ENCODE data around the gene IGFLR1. TPM values are rescaled to one million over a fixed set of nuclear protein-coding genes. Genes with fewer than 3 reads are reported as not detected.

Gene IGFLR1
- total and polyA plus RNA-seq, 4 donors = 7.0 to 59.7 (median 31.2) TPM

GRCh38 chr19:35729763-35730162 lies 12.5 kb downstream of the IGFLR1 start:
- Histone ChIP-seq H3K9ac (ENCODE audit: low read depth in 1 of 2, low read length in 2 of 2) (no peak overlapping the region), H3K36me3 (ENCODE audit: control insufficient read depth in 4 of 4, insufficient read depth in 3 of 4, low read depth in 1 of 4, low read length in 3 of 4) (peaks cover 57 to 95% (median 69%) of the 10 kb centered on the region in 4 donors), H3K9me3 (ENCODE audit: control insufficient read depth in 4 of 4, low read length in 3 of 4) (no peaks in the 10 kb centered on the region), H3K4me3 (ENCODE audit: low read depth in 1 of 3, low read length in 3 of 3) (no peak overlapping the region), H3K27me3 (ENCODE audit: control insufficient read depth in 4 of 4, insufficient read depth in 4 of 4, low read length in 3 of 4) (no peaks in the 10 kb centered on the region), H3K4me1 (ENCODE audit: control insufficient read depth in 4 of 4, insufficient read depth in 4 of 4, low read length in 3 of 4) (no peaks in the 10 kb centered on the region), H3K27ac (ENCODE audit: low read depth in 1 of 2, low read length in 2 of 2) (no peak overlapping the region)
- TF ChIP-seq FOXA2 (IDR thresholded peaks at IDR 0.05) (no peak), HNF4G (IDR thresholded peaks at IDR 0.05) (no peak), YY1 (IDR thresholded peaks at IDR 0.05) (no peak), RXRA (IDR thresholded peaks at IDR 0.05) (no peak), RAD21 (IDR thresholded peaks at IDR 0.05) (no peak), REST (IDR thresholded peaks at IDR 0.05) (no peak), EGR1 (IDR thresholded peaks at IDR 0.05; ENCODE audit: low read depth in 2 of 2) (no peak), JUND (IDR thresholded peaks at IDR 0.05) (no peak), CTCF (IDR thresholded peaks at IDR 0.05; ENCODE audit: low read depth, low read length, missing input control) (no peak), NR2F2 (IDR thresholded peaks at IDR 0.05) (no peak)
- no peak for DNase-seq (ENCODE audit: low spot score)
- 97% methylated on average over 11 of the region's 11 CpGs for WGBS

- Histone ChIP-seq H3K4me1 (ENCODE audit: control insufficient read depth in 4 of 4, insufficient read depth in 4 of 4, low read length in 3 of 4) (no peaks in the 10 kb centered on the region), H3K4me3 (ENCODE audit: low read depth in 1 of 3, low read length in 3 of 3) (no peak overlapping the region)
- 95% methylated on average over 18 of the region's 18 CpGs for WGBS
Measured at GRCh38 chr19:35729021-35729420, 13.2 kb downstream of the IGFLR1 start.

More at GRCh38 chr19:35729021-35729420, 13.2 kb downstream of the IGFLR1 start:
- no peaks in the 10 kb centered on the region for H3K27me3 ChIP-seq (ENCODE audit: control insufficient read depth in 4 of 4, insufficient read depth in 4 of 4, low read length in 3 of 4)
- H3K9me3 ChIP-seq (ENCODE audit: control insufficient read depth in 4 of 4, low read length in 3 of 4) = no peaks in the 10 kb centered on the region
- H3K9ac ChIP-seq (ENCODE audit: low read depth in 1 of 2, low read length in 2 of 2) = no peak overlapping the region
- TF ChIP-seq JUND (IDR thresholded peaks at IDR 0.05) (no peak), CTCF (IDR thresholded peaks at IDR 0.05; ENCODE audit: low read depth, low read length, missing input control) (no peak), MAX (IDR thresholded peaks at IDR 0.05) (no peak), FOXA2 (IDR thresholded peaks at IDR 0.05) (no peak), NR2F2 (IDR thresholded peaks at IDR 0.05) (no peak), GABPA (IDR thresholded peaks at IDR 0.05 in 1 of 2, conservative IDR thresholded peaks at IDR 0.05 in 1 of 2) (no peak), YY1 (IDR thresholded peaks at IDR 0.05) (no peak), HNF4A (conservative IDR thresholded peaks at IDR 0.05) (no peak), ZBTB33 (IDR thresholded peaks at IDR 0.05) (no peak), REST (IDR thresholded peaks at IDR 0.05) (no peak), TAF1 (conservative IDR thresholded peaks at IDR 0.05) (no peak), SP1 (IDR thresholded peaks at IDR 0.05) (no peak), RXRA (IDR thresholded peaks at IDR 0.05) (no peak), ATF3 (IDR thresholded peaks at IDR 0.05) (no peak), HNF4G (IDR thresholded peaks at IDR 0.05) (no peak), FOXA1 (IDR thresholded peaks at IDR 0.05) (no peak), RAD21 (IDR thresholded peaks at IDR 0.05) (no peak), EGR1 (IDR thresholded peaks at IDR 0.05; ENCODE audit: low read depth in 2 of 2) (no peak)
- DNase-seq (ENCODE audit: low spot score) = no peak
- no peak overlapping the region for H3K27ac ChIP-seq (ENCODE audit: low read depth in 1 of 2, low read length in 2 of 2)
- H3K36me3 ChIP-seq (ENCODE audit: control insufficient read depth in 4 of 4, insufficient read depth in 3 of 4, low read depth in 1 of 4, low read length in 3 of 4) = peaks cover 58 to 95% (median 72%) of the 10 kb centered on the region in 4 donors

Measured in liver (tissue), 9 donors.